Memory B cell (primary cell): Measurements from ENCODE around the gene CDC25A.

ENCODE experiments used
- ATAC-seq: fragments of 150-1000 bp; cut with Tn5 transposase; 2 replicates; pipeline ENCODE4 v1.10.0; 2021; ENCODE audit warnings: low read depth, mild to moderate bottlenecking, moderate library complexity
- DNase-seq, 2 donors: peaks; one replicate each; pipeline ENCODE4 v3.0.0; 2022; ENCODE audit warnings: low spot score in 2 of 2
- H3K27ac Mint-ChIP-seq: one replicate; pipeline ENCODE4 v1.8.0; 2022; ENCODE audit warnings: mild to moderate bottlenecking, moderate library complexity, mixed read lengths
- H3K27me3 Mint-ChIP-seq: one replicate; pipeline ENCODE4 v1.8.0; 2022; ENCODE audit warnings: mixed read lengths
- H3K36me3 Mint-ChIP-seq: one replicate; pipeline ENCODE4 v1.8.0; 2022; ENCODE audit warnings: mild to moderate bottlenecking, mixed read lengths
- H3K4me1 Mint-ChIP-seq: one replicate; pipeline ENCODE4 v1.8.0; 2022; ENCODE audit warnings: mixed read lengths
- H3K4me3 Mint-ChIP-seq: one replicate; pipeline ENCODE4 v1.8.0; 2022; ENCODE audit warnings: mild to moderate bottlenecking, moderate library complexity, mixed read lengths
- H3K9me3 Mint-ChIP-seq: one replicate; pipeline ENCODE4 v1.8.0; 2022; ENCODE audit warnings: mixed read lengths

Gene CDC25A

GRCh38 chr3:48141604-48142137 lies 46.5 kb downstream of the CDC25A start:
- ATAC-seq, result no peak
- Mint-ChIP-seq H3K9me3 (no peaks in the 10 kb centered on the region), H3K36me3 (no peaks in the 10 kb centered on the region), H3K4me3 (no peak overlapping the region), H3K27ac (no peak overlapping the region), H3K27me3 (no peaks in the 10 kb centered on the region), H3K4me1 (peaks cover 6% of the 10 kb centered on the region)
- no peak for DNase-seq

- H3K4me1 Mint-ChIP-seq, result peaks cover 6% of the 10 kb centered on the region
- H3K9me3 Mint-ChIP-seq, result no peaks in the 10 kb centered on the region
- H3K4me3 Mint-ChIP-seq, result no peak overlapping the region
- no peak for DNase-seq
- no peak for ATAC-seq
- no peaks in the 10 kb centered on the region for H3K27me3 Mint-ChIP-seq
- no peaks in the 10 kb centered on the region for H3K36me3 Mint-ChIP-seq
- H3K27ac Mint-ChIP-seq, result no peak overlapping the region
Observed at GRCh38 chr3:48140936-48141603, 47.1 kb downstream of the CDC25A start.

- no peak for ATAC-seq
- DNase-seq, result no peak
- Mint-ChIP-seq H3K36me3 (no peaks in the 10 kb centered on the region), H3K27me3 (no peaks in the 10 kb centered on the region), H3K4me3 (no peak overlapping the region), H3K9me3 (no peaks in the 10 kb centered on the region), H3K4me1 (peaks cover 6% of the 10 kb centered on the region), H3K27ac (no peak overlapping the region)
Observed at GRCh38 chr3:48140336-48140757, 47.9 kb downstream of the CDC25A start.

GRCh38 chr3:48137425-48137999 lies 50.7 kb downstream of the CDC25A start:
- Mint-ChIP-seq H3K4me1 (peaks cover 6% of the 10 kb centered on the region), H3K4me3 (no peak overlapping the region), H3K9me3 (no peaks in the 10 kb centered on the region), H3K27me3 (no peaks in the 10 kb centered on the region), H3K36me3 (no peaks in the 10 kb centered on the region), H3K27ac (no peak overlapping the region)
- ATAC-seq (no peak), DNase-seq (no peak)

- H3K27me3 Mint-ChIP-seq, result no peaks in the 10 kb centered on the region
- H3K4me1 Mint-ChIP-seq, result peaks cover 4% of the 10 kb centered on the region
- H3K27ac Mint-ChIP-seq, result no peak overlapping the region
- H3K36me3 Mint-ChIP-seq, result no peaks in the 10 kb centered on the region
- no peak for ATAC-seq
- H3K9me3 Mint-ChIP-seq, result no peaks in the 10 kb centered on the region
- DNase-seq, result no peak
- H3K4me3 Mint-ChIP-seq, result no peak overlapping the region
Observed at GRCh38 chr3:48135552-48136495, 52.4 kb downstream of the CDC25A start.

- Mint-ChIP-seq H3K36me3 (no peaks in the 10 kb centered on the region), H3K27me3 (no peaks in the 10 kb centered on the region), H3K4me1 (peaks cover 4% of the 10 kb centered on the region), H3K4me3 (no peak overlapping the region), H3K9me3 (no peaks in the 10 kb centered on the region), H3K27ac (no peak overlapping the region)
- DNase-seq (no peak), ATAC-seq (no peak)
Observed at GRCh38 chr3:48130321-48130904, 57.8 kb downstream of the CDC25A start.

GRCh38 chr3:48129921-48130320 lies 58.3 kb downstream of the CDC25A start:
- DNase-seq, result no peak

GRCh38 chr3:48128774-48129173 lies 59.4 kb downstream of the CDC25A start:
- no peak for DNase-seq
- Mint-ChIP-seq H3K4me1 (peaks cover 4% of the 10 kb centered on the region), H3K4me3 (no peak overlapping the region), H3K9me3 (no peaks in the 10 kb centered on the region), H3K27me3 (no peaks in the 10 kb centered on the region), H3K36me3 (no peaks in the 10 kb centered on the region), H3K27ac (no peak overlapping the region)
- peak; percentile 42 for ATAC-seq

More at GRCh38 chr3:48129921-48130320, 58.3 kb downstream of the CDC25A start:
- Mint-ChIP-seq H3K4me1 (peaks cover 4% of the 10 kb centered on the region), H3K27me3 (no peaks in the 10 kb centered on the region), H3K4me3 (no peak overlapping the region), H3K27ac (no peak overlapping the region), H3K36me3 (no peaks in the 10 kb centered on the region), H3K9me3 (no peaks in the 10 kb centered on the region)
- no peak for ATAC-seq

- Mint-ChIP-seq H3K27me3 (no peaks in the 10 kb centered on the region), H3K27ac (no peak overlapping the region), H3K9me3 (no peaks in the 10 kb centered on the region), H3K4me1 (peaks cover 4% of the 10 kb centered on the region), H3K36me3 (no peaks in the 10 kb centered on the region), H3K4me3 (no peak overlapping the region)
- ATAC-seq (peak; percentile 59), DNase-seq (no peak)
Observed at GRCh38 chr3:48125886-48126622, 62.2 kb downstream of the CDC25A start.

- DNase-seq (no peak), ATAC-seq (no peak)
- no peaks in the 10 kb centered on the region for H3K27me3 Mint-ChIP-seq
- H3K9me3 Mint-ChIP-seq, result no peaks in the 10 kb centered on the region
- peaks cover 4% of the 10 kb centered on the region for H3K4me1 Mint-ChIP-seq
- H3K4me3 Mint-ChIP-seq, result no peak overlapping the region
- H3K36me3 Mint-ChIP-seq, result no peaks in the 10 kb centered on the region
- H3K27ac Mint-ChIP-seq, result no peak overlapping the region
Observed at GRCh38 chr3:48125013-48125705, 63.1 kb downstream of the CDC25A start.

GRCh38 chr3:48123346-48123745 lies 64.9 kb downstream of the CDC25A start:
- peaks cover 5% of the 10 kb centered on the region for H3K4me1 Mint-ChIP-seq
- H3K36me3 Mint-ChIP-seq, result no peaks in the 10 kb centered on the region
- no peak for DNase-seq
- no peaks in the 10 kb centered on the region for H3K9me3 Mint-ChIP-seq
- H3K27me3 Mint-ChIP-seq, result no peaks in the 10 kb centered on the region
- H3K27ac Mint-ChIP-seq, result no peak overlapping the region
- no peak for ATAC-seq
- H3K4me3 Mint-ChIP-seq, result no peak overlapping the region

- no peaks in the 10 kb centered on the region for H3K27me3 Mint-ChIP-seq
- no peak for DNase-seq
- no peak overlapping the region for H3K4me3 Mint-ChIP-seq
- no peak overlapping the region for H3K27ac Mint-ChIP-seq
- peaks cover 8% of the 10 kb centered on the region for H3K4me1 Mint-ChIP-seq
- no peaks in the 10 kb centered on the region for H3K36me3 Mint-ChIP-seq
- no peaks in the 10 kb centered on the region for H3K9me3 Mint-ChIP-seq
- ATAC-seq, result no peak
Observed at GRCh38 chr3:48122504-48122903, 65.7 kb downstream of the CDC25A start.

GRCh38 chr3:48120223-48120622 lies 68.0 kb downstream of the CDC25A start:
- Mint-ChIP-seq H3K4me1 (peaks cover 4% of the 10 kb centered on the region), H3K36me3 (no peaks in the 10 kb centered on the region), H3K27me3 (no peaks in the 10 kb centered on the region), H3K9me3 (no peaks in the 10 kb centered on the region), H3K4me3 (no peak overlapping the region), H3K27ac (no peak overlapping the region)
- ATAC-seq (no peak), DNase-seq (no peak)
